Vagina (tissue), 2 donors: ENCODE measurements around the gene MTHFSD.

ENCODE experiments used
- POLR2A ChIP-seq, 2 donors: fragments of 450-650 bp; IDR thresholded peaks; one replicate each; pipeline ENCODE4 v1.6.1; 2017; ENCODE audit warnings: antibody characterized with exemption in 2 of 2, mild to moderate bottlenecking in 2 of 2, moderate library complexity in 2 of 2
- TF ChIP-seq, protein P1 (sequence below), 3 experiments: fragments of 450-650 bp in 2 of 3; fragments of 200-600 bp in 1 of 3; sonication (generic) in 1 of 3; IDR thresholded peaks; one replicate each; pipeline ENCODE4 v1.5.1; 2017 to 2019; ENCODE audit warnings: antibody characterized with exemption in 3 of 3, mild to moderate bottlenecking in 2 of 3, moderate library complexity in 2 of 3

DNA sequence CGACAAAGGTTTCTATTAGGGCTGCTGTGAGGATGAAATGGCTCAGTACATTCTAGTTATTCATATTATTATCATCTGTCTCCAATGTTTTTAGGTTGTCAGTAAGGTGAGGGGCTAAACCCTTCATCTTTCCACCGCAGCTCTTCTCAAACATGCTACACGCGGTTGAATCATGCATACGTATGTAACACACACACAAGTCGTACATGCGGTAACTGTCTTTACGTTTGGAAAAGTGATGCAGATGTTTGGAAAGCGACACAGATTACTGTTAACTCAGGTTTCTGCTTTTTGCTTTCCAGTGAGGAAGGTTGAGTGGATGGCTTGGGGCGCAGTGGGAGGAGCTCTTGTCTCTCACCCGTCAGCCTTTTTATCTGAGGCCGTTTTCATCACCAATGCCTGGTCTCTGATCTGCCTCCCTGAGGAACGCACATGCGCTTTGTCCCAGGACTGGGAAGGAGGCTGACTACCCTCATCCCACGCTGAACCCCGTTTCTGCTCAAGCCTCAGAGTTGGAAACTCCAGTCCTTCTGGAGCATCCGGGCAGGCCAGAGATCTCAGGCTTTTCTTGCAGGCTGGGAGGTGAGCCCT, 20.2 kb upstream of the MTHFSD start:
- TF ChIP-seq, protein P1, sequence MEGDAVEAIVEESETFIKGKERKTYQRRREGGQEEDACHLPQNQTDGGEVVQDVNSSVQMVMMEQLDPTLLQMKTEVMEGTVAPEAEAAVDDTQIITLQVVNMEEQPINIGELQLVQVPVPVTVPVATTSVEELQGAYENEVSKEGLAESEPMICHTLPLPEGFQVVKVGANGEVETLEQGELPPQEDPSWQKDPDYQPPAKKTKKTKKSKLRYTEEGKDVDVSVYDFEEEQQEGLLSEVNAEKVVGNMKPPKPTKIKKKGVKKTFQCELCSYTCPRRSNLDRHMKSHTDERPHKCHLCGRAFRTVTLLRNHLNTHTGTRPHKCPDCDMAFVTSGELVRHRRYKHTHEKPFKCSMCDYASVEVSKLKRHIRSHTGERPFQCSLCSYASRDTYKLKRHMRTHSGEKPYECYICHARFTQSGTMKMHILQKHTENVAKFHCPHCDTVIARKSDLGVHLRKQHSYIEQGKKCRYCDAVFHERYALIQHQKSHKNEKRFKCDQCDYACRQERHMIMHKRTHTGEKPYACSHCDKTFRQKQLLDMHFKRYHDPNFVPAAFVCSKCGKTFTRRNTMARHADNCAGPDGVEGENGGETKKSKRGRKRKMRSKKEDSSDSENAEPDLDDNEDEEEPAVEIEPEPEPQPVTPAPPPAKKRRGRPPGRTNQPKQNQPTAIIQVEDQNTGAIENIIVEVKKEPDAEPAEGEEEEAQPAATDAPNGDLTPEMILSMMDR (IDR thresholded peaks at IDR 0.05), result no peak
- TF ChIP-seq POLR2A (IDR thresholded peaks at IDR 0.05), result no peak
